SIG-M5 treated with dmso at 0.1 percent for 504 hours (cell line): ENCODE data around the gene DDI2.
"Not testable (repeated sequence)": the region's sequence is repeated elsewhere in the genome, so short reads cannot be mapped to it uniquely, and the experiment has no call there.

Source experiments
- DNase-seq: peaks from one replicate; lab custom pipeline; 2025; ENCODE audit not compliant: unreplicated experiment; lab: John Stamatoyannopoulos, UW

Gene DDI2

GRCh38 chr1:15636436-15636835 lies 19.2 kb downstream of the DDI2 start:
- no peak for DNase-seq

DNA sequence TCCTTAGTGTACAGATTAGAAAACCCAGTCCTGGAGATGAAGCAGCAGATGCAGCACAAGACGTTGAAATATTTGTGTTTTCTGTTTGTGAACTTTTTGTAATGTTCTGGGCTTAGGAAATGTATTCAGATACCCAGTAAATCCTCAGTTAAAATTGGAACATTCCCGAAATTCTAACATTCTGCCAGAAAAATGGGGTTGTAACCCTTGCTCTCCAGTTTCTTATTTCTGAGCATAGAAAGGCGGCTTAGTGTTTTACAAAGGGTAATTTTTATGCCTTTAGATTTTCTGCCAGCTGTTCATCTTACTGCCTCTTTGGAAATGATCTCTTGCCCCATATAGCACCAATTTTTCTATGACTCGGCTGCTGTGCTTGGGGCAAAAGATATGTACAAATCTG lies 20.6 kb downstream of the DDI2 start:
- no peak for DNase-seq

DNA sequence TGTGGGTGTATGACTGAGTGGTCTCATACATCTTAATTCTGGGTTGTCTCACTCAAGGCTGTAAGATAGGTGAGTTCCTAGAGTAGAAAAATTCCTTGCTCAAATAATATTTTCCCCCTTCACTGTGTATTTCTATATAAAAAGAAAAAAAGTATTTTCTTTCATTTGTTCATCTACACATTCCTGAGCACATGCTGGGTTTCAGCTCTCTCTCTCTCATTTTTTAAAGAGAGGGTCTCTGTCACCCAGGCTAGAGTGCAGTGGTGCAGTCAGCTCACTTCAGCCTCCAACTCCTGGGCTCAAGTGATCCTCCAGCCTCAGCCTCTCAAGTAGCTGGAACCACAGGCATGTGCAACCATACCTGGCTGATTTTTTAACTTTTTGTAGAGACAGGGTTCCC lies 22.0 kb downstream of the DDI2 start:
- no peak for DNase-seq

GRCh38 chr1:15639931-15640330 lies 22.7 kb downstream of the DDI2 start:
- DNase-seq: no peak

- DNase-seq: no peak
These were observed 23.4 kb downstream of the DDI2 start for GRCh38 chr1:15640667-15641066.

GRCh38 chr1:15649937-15650336 lies 32.7 kb downstream of the DDI2 start:
- no peak for DNase-seq

- no peak for DNase-seq
These were observed 33.2 kb downstream of the DDI2 start for GRCh38 chr1:15650433-15650832.

- not testable (repeated sequence) for DNase-seq
These were observed 34.9 kb downstream of the DDI2 start for GRCh38 chr1:15652130-15652529.

- no peak for DNase-seq
These were observed 36.9 kb downstream of the DDI2 start for GRCh38 chr1:15654091-15654690.

DNA sequence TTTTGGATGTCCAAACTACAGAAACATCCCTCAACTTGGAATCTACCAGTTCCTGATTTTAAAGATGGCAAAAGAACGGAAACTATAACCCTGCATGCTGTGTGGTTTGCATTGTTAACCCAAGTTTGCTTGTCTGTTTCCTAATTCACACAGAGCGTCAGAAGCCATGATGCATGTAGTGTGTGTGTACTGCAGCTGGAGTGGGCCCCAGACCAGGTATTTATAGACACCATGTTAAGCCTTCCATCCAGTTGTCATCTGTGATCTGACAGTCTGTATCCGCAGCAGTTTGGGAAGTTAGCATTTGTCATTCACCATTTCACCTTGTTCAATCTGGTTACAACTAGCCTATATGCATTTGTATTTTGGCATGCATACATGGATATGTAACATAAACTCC lies 39.2 kb downstream of the DDI2 start:
- DNase-seq: no peak

DNA sequence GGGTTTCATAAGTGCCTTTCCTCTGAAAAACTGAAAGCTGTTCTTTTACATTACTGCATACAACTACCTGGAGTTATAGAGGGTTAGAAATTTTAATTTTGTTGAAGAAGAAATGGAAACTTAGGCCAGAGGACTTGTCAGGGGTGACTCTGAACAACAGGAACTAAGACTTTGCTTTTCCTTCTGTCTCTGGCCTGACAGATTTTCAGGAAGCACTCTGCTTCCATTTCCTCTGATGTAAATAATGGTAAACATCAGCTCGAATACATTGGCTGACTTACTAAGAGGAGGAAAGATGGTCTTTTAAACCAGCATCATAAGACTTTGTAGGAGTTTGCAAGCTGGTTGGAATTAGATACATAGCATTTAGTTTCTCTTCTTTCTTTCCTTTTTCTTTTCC lies 39.8 kb downstream of the DDI2 start:
- no peak for DNase-seq

- no peak for DNase-seq
These were observed 42.9 kb downstream of the DDI2 start for GRCh38 chr1:15660151-15660550.

DNA sequence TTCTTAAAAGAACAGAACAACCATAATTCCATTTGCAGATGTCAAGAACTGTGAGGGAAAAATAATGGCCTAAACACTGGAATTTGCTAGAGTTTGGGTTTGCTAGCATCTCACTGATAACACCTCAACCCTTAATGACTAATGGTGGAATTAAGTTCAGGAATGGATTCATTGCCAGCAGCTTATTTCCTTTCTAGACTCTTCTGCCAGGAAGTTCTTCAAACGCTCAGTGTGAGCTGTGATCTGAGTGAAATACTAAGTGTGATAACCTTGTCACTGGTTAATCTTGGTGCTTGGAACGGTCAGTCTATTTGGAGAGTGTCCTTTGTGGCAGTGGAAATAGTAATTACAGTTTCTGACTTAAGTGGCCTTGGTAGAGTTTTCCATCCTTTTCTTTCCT lies 45.2 kb downstream of the DDI2 start:
- DNase-seq: no peak

- no peak for DNase-seq
These were observed 46.7 kb downstream of the DDI2 start for GRCh38 chr1:15663925-15664324.

GRCh38 chr1:15667362-15667761 lies 50.1 kb downstream of the DDI2 start:
- no peak for DNase-seq

DNA sequence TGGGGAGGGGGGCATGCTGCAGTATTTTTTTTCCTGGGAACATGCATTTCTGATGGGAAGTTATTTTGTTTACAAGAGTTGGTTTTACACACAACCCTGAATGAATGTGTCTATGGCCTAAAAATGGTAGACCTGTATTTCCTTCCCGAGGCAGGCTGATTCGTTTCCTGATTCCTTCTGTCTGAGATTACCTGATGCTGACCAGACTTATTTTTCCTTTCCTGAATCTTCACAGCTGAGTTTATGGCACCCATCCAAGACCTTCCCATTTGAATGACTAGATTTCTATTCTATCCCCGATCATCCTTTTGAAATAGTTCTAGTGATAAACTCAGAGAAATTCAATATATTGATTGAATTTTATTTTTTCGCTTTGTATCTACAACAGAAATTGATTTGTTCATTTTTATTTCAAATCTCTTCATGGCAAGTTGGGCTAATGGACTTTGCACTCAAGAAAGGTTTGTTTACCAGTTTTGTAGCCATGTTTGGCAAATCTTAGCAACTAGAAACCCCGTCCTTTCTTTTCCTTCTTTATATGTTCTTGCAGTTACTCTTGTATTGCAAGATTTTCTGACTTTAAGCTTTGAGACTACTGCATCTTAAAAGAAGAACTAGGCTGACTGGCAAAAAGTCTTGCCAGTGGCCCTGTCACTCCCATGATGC lies 51.0 kb downstream of the DDI2 start:
- DNase-seq: no peak

DNA sequence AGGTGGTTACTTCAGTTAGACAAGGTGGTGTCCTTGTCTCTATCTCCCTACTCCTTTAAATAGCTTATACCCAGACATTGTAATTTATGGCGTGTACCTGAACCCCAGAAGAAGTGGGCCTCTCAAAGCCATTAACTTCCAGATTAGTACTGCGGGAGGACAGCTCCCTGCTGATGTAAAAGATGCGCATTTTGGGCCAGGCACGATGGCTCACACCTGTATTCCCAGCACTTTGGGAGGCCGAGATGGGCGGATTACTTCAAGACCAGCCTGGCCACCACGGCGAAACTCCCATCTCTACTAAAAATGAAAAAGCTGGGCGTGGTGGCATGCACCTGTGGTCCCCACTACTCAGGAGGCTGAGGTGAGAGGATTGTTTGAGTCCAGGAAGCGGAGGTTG lies 51.8 kb downstream of the DDI2 start:
- no peak for DNase-seq

GRCh38 chr1:15669864-15670263 lies 52.6 kb downstream of the DDI2 start:
- DNase-seq: no peak

GRCh38 chr1:15671430-15671829 lies 54.2 kb downstream of the DDI2 start:
- DNase-seq: no peak

GRCh38 chr1:15674386-15675159 lies 57.3 kb downstream of the DDI2 start:
- no peak for DNase-seq

DNA sequence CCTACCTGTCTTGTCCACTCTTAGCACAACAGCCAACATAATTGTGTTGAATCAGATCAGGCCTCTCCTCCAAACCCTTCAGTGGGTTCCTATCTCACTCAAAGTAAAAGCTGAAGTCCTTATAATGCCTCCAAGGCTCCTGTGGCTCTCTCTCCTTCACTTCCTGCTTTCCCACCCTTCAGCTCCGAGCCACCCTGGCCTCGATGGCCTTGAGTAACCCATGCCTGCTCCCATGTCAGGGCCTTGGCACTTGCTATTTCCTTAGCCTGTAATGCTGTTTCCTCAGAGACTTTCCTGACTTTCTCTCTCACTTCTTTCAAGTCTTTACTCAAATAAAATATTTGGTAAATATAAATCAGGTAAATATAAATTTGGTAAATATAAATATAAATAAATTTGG lies 58.8 kb downstream of the DDI2 start:
- DNase-seq: no peak
